HG03060 (cell line): ENCODE data around the gene ANO2.
"Not testable (repeated sequence)": the region's sequence is repeated elsewhere in the genome, so short reads cannot be mapped to it uniquely, and the experiment has no call there.

ENCODE experiments used
- ATAC-seq: cut with Tn5 transposase; IDR thresholded peaks from one replicate; pipeline ENCODE4 v1.9.1; 2021; ENCODE audit warnings: low read depth, moderate number of reproducible peaks; ENCODE audit not compliant: unreplicated experiment

Gene ANO2

GRCh38 chr12:5691943-5692342 lies 253.1 kb downstream of the ANO2 start:
- ATAC-seq = no peak

DNA sequence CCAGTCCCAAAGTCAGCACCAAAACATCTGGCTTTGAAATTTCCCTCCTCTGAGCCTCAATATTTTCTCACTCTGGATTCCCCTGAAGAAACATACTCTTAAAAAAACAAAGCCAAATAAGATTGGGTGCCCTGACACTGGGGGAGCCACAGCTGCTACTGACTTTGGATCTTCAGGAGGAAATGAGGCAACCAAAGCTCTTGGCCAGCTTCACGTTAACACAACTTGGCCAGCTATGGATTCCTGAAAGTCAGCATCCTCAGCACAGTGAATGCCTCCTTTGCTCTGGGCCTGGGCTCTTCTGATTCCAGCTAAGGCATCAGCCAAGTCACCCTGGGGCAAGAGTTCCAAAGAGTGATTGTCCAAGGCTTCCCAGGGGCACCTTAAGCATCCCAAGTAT lies 254.8 kb downstream of the ANO2 start:
- ATAC-seq = no peak

GRCh38 chr12:5689773-5690172 lies 255.3 kb downstream of the ANO2 start:
- ATAC-seq = no peak

DNA sequence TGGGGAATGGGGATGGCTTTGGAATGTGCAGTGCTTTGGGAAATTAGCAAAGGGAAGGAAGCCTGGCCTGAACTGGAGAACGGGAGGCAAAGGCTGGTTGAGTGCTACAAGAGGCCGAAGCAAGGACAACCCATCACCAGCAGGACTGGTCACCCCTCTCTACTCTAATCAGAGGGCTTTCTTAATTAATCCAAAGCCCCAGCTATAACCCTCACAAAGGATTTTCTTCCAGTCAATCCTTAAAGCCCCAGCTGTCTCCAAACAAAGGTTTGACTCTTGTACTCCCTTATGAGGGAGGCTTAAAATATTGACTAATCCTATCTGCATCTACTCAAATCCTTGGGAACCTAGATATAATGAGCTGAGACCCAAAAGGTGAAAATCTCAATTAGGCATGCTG lies 256.8 kb downstream of the ANO2 start:
- ATAC-seq = no peak

GRCh38 chr12:5685935-5686334 lies 259.1 kb downstream of the ANO2 start:
- no peak for ATAC-seq

- no peak for ATAC-seq
Observed at GRCh38 chr12:5684989-5685388, 260.1 kb downstream of the ANO2 start.

DNA sequence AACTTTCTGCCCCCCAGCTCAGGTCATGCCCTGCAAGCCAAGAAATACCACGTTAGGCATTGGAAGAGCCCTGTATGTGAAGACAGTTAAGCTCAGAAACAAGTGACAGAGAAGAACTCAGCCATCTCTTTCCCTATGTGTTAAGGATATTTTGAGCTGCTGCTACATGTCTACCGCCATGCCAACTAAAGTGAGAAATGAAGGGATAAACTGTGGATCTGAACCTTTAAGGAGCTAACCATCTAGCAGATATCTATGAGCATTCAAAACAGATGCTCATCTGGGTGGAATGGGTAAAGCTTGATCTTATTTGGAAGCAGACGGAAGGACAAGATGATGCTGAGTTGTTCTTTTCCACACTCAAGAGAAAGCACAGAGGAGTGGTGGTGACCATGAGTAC lies 262.5 kb downstream of the ANO2 start:
- no peak for ATAC-seq

- ATAC-seq = no peak
Observed at GRCh38 chr12:5678176-5678575, 266.9 kb downstream of the ANO2 start.

GRCh38 chr12:5669624-5670023 lies 275.4 kb downstream of the ANO2 start:
- not testable (repeated sequence) for ATAC-seq

GRCh38 chr12:5665615-5666014 lies 279.4 kb downstream of the ANO2 start:
- ATAC-seq = no peak

GRCh38 chr12:5661811-5662210 lies 283.2 kb downstream of the ANO2 start:
- no peak for ATAC-seq

GRCh38 chr12:5660238-5660637 lies 284.8 kb downstream of the ANO2 start:
- ATAC-seq = no peak

- not testable (repeated sequence) for ATAC-seq
Observed at GRCh38 chr12:5658339-5658941, 286.6 kb downstream of the ANO2 start.

DNA sequence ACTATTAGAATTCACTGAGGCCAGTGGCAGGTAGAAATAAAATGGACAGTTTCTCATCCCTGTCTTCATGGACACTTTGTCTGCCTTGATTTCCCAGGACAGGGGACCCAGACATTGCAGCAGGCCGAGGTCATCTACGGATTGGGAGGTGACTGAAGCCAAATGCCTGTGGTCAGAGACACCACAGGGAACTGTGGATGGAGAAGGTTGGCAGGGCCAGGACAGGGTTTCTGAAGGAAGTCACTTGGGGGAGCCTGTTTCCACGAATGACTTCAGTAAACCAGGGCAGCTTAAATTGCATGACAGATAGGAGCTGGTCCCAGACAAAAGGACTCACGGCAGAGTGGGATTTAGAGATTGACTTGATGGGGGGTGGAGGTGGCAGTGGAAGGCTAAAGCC lies 288.2 kb downstream of the ANO2 start:
- no peak for ATAC-seq

- no peak for ATAC-seq
Observed at GRCh38 chr12:5655120-5655519, 289.9 kb downstream of the ANO2 start.

DNA sequence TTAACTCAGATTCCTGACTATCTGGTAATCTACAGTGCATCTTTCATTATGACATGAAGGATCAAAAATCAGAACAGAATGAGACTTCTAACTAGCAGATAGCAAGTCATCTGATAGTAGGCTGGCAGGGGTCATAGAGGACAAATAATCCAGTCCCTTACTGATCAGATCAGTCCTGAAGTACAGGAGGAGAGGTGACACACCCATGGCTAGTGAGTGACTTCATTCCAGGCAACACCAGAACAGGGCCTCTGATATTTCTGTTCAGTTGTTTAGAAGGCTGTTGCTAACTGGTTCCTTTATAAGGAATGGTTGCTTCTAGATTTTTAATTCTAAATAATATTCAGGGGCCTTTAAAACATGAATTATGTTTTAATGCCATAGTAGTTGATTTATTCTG lies 291.0 kb downstream of the ANO2 start:
- no peak for ATAC-seq

GRCh38 chr12:5650829-5651461 lies 294.1 kb downstream of the ANO2 start:
- no peak for ATAC-seq

GRCh38 chr12:5650281-5650680 lies 294.8 kb downstream of the ANO2 start:
- no peak for ATAC-seq

DNA sequence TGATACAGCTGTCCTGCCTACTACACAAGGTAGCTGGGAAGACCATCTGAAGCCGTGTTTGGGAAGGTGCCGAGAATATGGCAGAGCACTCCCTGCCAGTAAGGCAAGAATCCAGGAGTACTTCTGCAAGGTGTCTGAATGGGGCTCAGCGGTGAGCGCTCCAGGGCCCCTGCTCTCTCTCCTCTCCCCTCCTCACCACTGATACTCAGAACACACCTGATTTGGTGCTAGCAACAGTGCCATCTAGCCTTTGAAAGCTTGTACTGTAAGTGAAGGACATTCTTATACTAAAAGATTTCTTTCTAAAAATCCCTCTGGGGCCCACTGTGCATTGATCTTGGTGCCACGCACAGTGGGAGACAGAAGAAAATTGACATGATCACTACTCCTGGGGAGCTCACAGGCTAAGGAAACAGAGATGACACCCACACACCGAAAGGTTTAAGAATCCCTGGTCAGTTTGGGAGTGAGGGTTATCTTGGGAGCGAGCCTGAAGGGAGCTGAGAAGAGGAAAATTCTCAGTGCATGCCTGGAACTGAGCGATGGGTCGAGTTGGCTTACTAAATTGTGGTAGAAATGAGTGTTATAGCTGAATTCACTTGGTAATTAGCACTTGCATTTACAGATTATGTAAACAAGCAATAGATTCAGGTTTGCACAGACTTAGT lies 296.2 kb downstream of the ANO2 start:
- ATAC-seq = no peak

- ATAC-seq = no peak
Observed at GRCh38 chr12:5643266-5643665, 301.8 kb downstream of the ANO2 start.

GRCh38 chr12:5637698-5638097 lies 307.4 kb downstream of the ANO2 start:
- no peak for ATAC-seq

DNA sequence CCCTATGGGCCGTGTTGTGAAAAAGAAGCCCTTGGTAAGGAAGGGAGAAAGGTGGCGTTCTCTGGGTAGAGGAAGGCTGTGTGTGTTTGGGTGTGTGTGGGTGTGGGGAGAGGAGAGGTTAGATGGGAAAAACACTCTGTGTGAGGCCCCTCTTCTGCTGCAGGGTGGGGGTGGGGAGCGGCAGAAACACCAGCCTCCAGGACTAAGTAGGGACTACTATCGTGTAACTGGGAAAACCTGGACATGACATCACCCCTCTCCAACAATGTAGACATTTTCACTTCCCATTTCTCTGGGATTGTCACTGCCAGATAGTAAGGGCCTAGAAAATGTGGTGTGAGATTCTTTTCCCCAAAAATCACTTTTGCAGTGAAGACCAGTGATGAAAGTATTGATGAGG lies 308.2 kb downstream of the ANO2 start:
- ATAC-seq = no peak
